Stomach (tissue), 4 donors: ENCODE results near the gene C11orf54.

ENCODE experiments used
- CTCF ChIP-seq, 7 experiments: fragments of 450-650 bp in 4 of 7; fragments of 200-600 bp in 3 of 7; sonication (generic) in 3 of 7; IDR thresholded peaks; one replicate each; pipeline ENCODE4 v1.5.1; 2016 to 2019; ENCODE audit warnings: antibody characterized with exemption in 7 of 7, control low read depth in 2 of 7, mild to moderate bottlenecking in 1 of 7
- POLR2A ChIP-seq, 4 donors: fragments of 450-650 bp; IDR thresholded peaks; one replicate each; pipeline ENCODE4 v1.6.1; 2016; ENCODE audit warnings: antibody characterized with exemption in 4 of 4, control low read depth in 2 of 4, mild to moderate bottlenecking in 1 of 4, moderate library complexity in 1 of 4
- POLR2AphosphoS5 ChIP-seq, 3 donors: sonication (generic); formaldehyde crosslinking; IDR thresholded peaks; one replicate each; pipeline ENCODE4 v1.6.1; 2016; ENCODE audit warnings: antibody characterized with exemption in 3 of 3

GRCh38 chr11:93813974-93814373, 72.5 kb downstream of the C11orf54 start:
- TF ChIP-seq CTCF (IDR thresholded peaks at IDR 0.05) = no peak
- no peak for TF ChIP-seq POLR2A (IDR thresholded peaks at IDR 0.05)
- no peak for TF ChIP-seq POLR2AphosphoS5 (IDR thresholded peaks at IDR 0.05)
